ENCODE data around the gene NPY4R.
"Not testable (repeated sequence)": the region's sequence is repeated elsewhere in the genome, so short reads cannot be mapped to it uniquely, and the experiment has no call there.

- not testable (repeated sequence) for TF ChIP-seq MAX (IDR thresholded peaks at IDR 0.05; ENCODE audit: low read depth, low read length); CTCF (IDR thresholded peaks at IDR 0.05; ENCODE audit: low read depth, low read length); POLR2A (IDR thresholded peaks at IDR 0.05; ENCODE audit: extremely low read depth, insufficient read length)
These were observed 31.6 kb upstream of the NPY4R start for GRCh38 chr10:46497401-46497800.

Measured in NB4 (cell line).